ENCODE measurements around the gene LRR1. TPM values are rescaled to one million over a fixed set of nuclear protein-coding genes. Genes with fewer than 3 reads are reported as not detected.
"Not testable (repeated sequence)": the region's sequence is repeated elsewhere in the genome, so short reads cannot be mapped to it uniquely, and the experiment has no call there.

LRR1 gene
- total RNA-seq, 4 donors from 2014 or later: 2.7 to 9.0 (median 7.1) TPM

DNA sequence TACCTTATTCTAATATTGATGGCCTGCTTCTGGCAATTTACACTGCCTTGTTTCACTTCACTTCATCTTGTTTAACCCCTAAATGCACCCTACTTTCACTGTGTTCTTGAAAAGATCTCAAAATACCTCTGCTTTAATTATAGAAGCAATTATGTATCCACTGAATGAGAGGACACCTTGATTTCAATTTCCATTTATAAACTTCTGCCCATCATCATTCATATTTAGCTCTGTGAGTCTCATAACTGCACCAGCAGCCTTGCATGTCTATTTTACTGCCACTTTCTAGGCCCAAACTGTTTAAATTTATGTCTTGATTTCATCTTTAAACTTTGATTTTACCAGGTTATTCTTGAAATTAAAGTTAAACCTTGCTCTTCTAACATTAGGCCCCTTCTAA lies 43.4 kb downstream of the LRR1 start:
- DNase-seq (ENCODE audit: low spot score in 2 of 2): no peak
- no peak overlapping the region for H3K4me3 ChIP-seq (ENCODE audit: low read depth, poor library complexity, severe bottlenecking)
- TF ChIP-seq, protein P1, sequence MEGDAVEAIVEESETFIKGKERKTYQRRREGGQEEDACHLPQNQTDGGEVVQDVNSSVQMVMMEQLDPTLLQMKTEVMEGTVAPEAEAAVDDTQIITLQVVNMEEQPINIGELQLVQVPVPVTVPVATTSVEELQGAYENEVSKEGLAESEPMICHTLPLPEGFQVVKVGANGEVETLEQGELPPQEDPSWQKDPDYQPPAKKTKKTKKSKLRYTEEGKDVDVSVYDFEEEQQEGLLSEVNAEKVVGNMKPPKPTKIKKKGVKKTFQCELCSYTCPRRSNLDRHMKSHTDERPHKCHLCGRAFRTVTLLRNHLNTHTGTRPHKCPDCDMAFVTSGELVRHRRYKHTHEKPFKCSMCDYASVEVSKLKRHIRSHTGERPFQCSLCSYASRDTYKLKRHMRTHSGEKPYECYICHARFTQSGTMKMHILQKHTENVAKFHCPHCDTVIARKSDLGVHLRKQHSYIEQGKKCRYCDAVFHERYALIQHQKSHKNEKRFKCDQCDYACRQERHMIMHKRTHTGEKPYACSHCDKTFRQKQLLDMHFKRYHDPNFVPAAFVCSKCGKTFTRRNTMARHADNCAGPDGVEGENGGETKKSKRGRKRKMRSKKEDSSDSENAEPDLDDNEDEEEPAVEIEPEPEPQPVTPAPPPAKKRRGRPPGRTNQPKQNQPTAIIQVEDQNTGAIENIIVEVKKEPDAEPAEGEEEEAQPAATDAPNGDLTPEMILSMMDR (IDR thresholded peaks at IDR 0.05): no peak
- TF ChIP-seq POLR2A (IDR thresholded peaks at IDR 0.05): no peak
- intact Hi-C loops (cut with DNase I; ENCODE audit: low total_unique reads): no loop called here

GRCh38 chr14:49653508-49653907 lies 54.8 kb downstream of the LRR1 start:
- DNase-seq (ENCODE audit: low spot score in 2 of 2): no peak
- 96% methylated on average over 6 of the region's 6 CpGs for WGBS, 2 donors
- intact Hi-C loops (cut with DNase I; ENCODE audit: low total_unique reads): no loop called here
- H3K4me3 ChIP-seq (ENCODE audit: low read depth, poor library complexity, severe bottlenecking): no peak overlapping the region
- no peak for TF ChIP-seq POLR2A (IDR thresholded peaks at IDR 0.05)
- TF ChIP-seq, protein P1 (IDR thresholded peaks at IDR 0.05): no peak

DNA sequence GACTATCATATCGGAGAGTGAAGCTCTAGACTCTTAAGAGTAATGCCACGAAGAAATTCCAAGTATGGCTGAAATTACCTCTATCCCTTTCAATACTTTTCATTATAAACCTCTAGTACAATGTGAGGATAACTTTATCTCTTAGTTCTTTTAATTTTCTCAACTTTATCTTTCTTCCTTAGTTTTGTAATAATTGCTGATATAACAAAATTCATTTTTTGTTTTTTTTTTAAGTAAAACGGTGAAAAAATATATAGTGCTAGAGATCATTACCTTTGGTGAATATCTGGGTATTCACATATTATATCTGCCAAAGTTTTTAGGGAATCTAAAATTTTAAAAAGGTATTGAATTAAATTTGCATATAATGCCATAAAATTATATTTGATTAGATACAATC lies 55.8 kb downstream of the LRR1 start:
- intact Hi-C loops (cut with DNase I; ENCODE audit: low total_unique reads): no loop called here
- no peak for DNase-seq (ENCODE audit: low spot score in 2 of 2)
- H3K4me3 ChIP-seq (ENCODE audit: low read depth, poor library complexity, severe bottlenecking): no peak overlapping the region
- 96 to 97% methylated on average over 3 of the region's 3 CpGs for WGBS, 2 donors
- TF ChIP-seq, protein P1 (IDR thresholded peaks at IDR 0.05): no peak
- no peak for TF ChIP-seq POLR2A (IDR thresholded peaks at IDR 0.05)

GRCh38 chr14:49657500-49657899 lies 58.8 kb downstream of the LRR1 start:
- H3K4me3 ChIP-seq (ENCODE audit: low read depth, poor library complexity, severe bottlenecking); intact Hi-C loops (cut with DNase I; ENCODE audit: low total_unique reads); DNase-seq (ENCODE audit: low spot score in 2 of 2): not testable (repeated sequence)
- WGBS, 2 donors: 76 to 78% methylated on average over 6 of the region's 6 CpGs

GRCh38 chr14:49659526-49660455 lies 61.1 kb downstream of the LRR1 start:
- 85 to 88% methylated on average over 2 of the region's 2 CpGs for WGBS, 2 donors
- TF ChIP-seq, protein P1 (IDR thresholded peaks at IDR 0.05): no peak
- TF ChIP-seq POLR2A (IDR thresholded peaks at IDR 0.05): no peak
- DNase-seq (ENCODE audit: low spot score in 2 of 2): no peak
- no peak overlapping the region for H3K4me3 ChIP-seq (ENCODE audit: low read depth, poor library complexity, severe bottlenecking)
- intact Hi-C loops (cut with DNase I; ENCODE audit: low total_unique reads): no loop called here

Other genes starting within 250 kb of the LRR1 start
- over 10,000 TPM in 1 of 4 donors, 1,000 to 10,000 TPM in 3; 3,327 to 15,303 (median 7,021) TPM for gene RPS29, start 12.6 kb upstream of the LRR1 start, total RNA-seq
- 100 to 1,000 TPM; 132 to 214 (median 159) TPM for gene RPL36AL, start 21.7 kb downstream of the LRR1 start, total RNA-seq
- gene MGAT2, start 21.9 kb downstream of the LRR1 start, total RNA-seq: 10 to 100 TPM in 3 of 4 donors, 1 to 10 TPM in 1; 8.6 to 19.8 (median 14.3) TPM
- gene DNAAF2, start 36.3 kb downstream of the LRR1 start, total RNA-seq: 1 to 10 TPM; 5.7 to 9.6 (median 8.9) TPM
- gene POLE2, start 89.3 kb downstream of the LRR1 start, total RNA-seq: 1 to 10 TPM in 3 of 4 donors, under 1 TPM in 1; 0.49 to 4.1 (median 1.3) TPM
- gene KLHDC1, start 94.2 kb downstream of the LRR1 start, total RNA-seq: 1 to 10 TPM; 3.4 to 5.6 (median 4.7) TPM
- 10 to 100 TPM; 58.9 to 89.1 (median 65.2) TPM for gene KLHDC2, start 169.2 kb downstream of the LRR1 start, total RNA-seq